ENCODE measurements around the gene ZFHX3. TPM values are rescaled to one million over a fixed set of nuclear protein-coding genes. Genes with fewer than 3 reads are reported as not detected.
"Not testable (repeated sequence)": the region's sequence is repeated elsewhere in the genome, so short reads cannot be mapped to it uniquely, and the experiment has no call there.

The ZFHX3 gene
- total RNA-seq, 1 donor from 2014 or later: 48.5 TPM

DNA sequence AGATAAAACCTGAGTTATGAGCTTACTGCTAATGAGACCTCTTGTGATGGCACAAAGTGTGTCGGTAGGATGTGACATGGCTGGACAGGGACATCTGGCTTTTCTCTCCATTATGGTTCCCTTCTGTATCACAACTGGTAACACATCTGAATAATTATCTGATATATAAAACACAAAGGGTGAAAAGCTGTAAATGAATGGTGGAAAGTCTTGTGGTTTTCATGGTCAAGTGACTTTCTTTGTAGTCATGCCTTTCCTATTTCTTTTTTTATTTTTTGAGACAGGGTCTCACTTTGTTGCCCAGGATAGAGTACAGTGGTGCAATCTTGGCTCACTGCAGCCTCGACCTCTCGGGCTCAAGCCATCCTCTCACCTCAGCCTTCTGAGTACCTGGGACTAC, 35.3 kb upstream of the ZFHX3 start:
- Mint-ChIP-seq H3K9me3 (no peaks in the 10 kb centered on the region), H3K27ac (no peak overlapping the region), H3K4me3 (no peak overlapping the region), H3K36me3 (no peaks in the 10 kb centered on the region), H3K4me1 (ENCODE audit: unreplicated experiment) (no peaks in the 10 kb centered on the region), H3K27me3 (no peaks in the 10 kb centered on the region)
- DNase-seq (ENCODE audit: extremely low spot score, unreplicated experiment): no peak
- no peak for TF ChIP-seq CTCF (conservative IDR thresholded peaks at IDR 0.05)

DNA sequence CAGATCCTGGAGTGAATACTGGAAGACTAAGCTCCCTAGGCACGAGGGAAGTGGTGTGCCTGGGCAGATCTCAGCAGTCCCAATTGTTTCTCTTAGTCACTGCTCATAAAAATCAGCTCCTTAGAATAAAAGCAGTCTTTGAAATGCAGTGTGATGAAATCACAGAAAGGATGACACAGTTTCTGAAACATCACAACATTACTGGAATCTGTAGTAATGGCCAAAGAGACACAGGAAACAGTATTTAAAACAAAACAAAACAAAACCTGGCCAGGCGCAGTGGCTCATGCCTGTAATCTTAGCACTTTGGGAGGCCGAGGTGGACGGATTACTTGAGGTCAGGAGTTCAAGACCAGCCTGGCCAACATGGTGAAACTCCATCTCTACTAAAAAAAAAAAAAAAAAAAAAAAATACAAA, 34.7 kb upstream of the ZFHX3 start:
- H3K4me3 Mint-ChIP-seq; H3K27ac Mint-ChIP-seq; H3K27me3 Mint-ChIP-seq; H3K36me3 Mint-ChIP-seq; H3K9me3 Mint-ChIP-seq; H3K4me1 Mint-ChIP-seq (ENCODE audit: unreplicated experiment); DNase-seq (ENCODE audit: extremely low spot score, unreplicated experiment): not testable (repeated sequence)

GRCh38 chr16:73080931-73081330, 33.0 kb upstream of the ZFHX3 start:
- H3K36me3 Mint-ChIP-seq: no peaks in the 10 kb centered on the region
- no peaks in the 10 kb centered on the region for H3K27me3 Mint-ChIP-seq

DNA sequence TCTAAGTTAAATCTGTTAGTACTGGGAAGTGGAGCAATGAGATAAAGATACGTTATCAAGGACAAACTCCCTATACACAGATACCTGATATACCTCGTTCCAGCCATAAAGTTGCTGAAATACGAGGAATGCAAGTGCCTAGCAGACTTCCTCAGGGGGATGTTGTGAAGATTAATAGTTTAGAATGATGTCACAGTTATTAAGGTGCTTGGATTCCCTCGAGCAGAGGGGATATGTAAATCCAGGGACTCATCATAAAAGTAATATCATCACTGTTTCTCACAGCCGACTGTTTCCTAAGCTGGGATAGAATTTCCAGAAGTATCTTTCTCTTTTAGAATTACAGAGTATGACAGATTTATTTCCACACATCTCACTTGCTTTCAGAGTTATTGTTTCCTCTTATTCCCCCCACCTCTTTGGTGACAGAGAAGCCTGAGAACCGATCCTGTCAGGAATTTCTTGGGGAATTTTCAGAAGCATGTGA, 28.4 kb upstream of the ZFHX3 start:
- no peak for DNase-seq (ENCODE audit: extremely low spot score, unreplicated experiment)

More at GRCh38 chr16:73080931-73081330, 33.0 kb upstream of the ZFHX3 start:
- no peak for TF ChIP-seq CTCF (conservative IDR thresholded peaks at IDR 0.05)
- H3K9me3 Mint-ChIP-seq: no peaks in the 10 kb centered on the region
- H3K4me3 Mint-ChIP-seq: no peak overlapping the region
- no peak for DNase-seq (ENCODE audit: extremely low spot score, unreplicated experiment)
- H3K4me1 Mint-ChIP-seq (ENCODE audit: unreplicated experiment): peaks cover 7% of the 10 kb centered on the region
- no peak overlapping the region for H3K27ac Mint-ChIP-seq

DNA sequence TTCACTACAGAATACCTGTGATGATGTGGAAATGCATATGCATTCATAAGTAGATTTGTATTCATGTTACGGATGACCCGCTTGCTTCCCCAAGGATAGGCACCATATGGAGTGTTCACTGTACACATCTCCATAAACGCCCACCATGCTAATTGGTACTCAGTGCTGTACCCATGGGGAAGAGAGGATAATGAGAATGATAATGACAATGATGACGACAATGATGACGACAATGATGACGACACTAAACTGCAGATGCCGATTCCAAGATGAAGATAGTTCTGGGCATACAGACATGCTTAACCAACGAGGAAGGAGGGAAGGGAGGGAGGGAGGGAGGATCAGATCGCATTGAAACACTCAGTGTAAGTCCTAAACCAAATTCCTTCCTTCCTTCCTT, 26.5 kb upstream of the ZFHX3 start:
- Mint-ChIP-seq H3K27ac (no peak overlapping the region), H3K4me1 (ENCODE audit: unreplicated experiment) (peaks cover 29% of the 10 kb centered on the region), H3K4me3 (no peak overlapping the region), H3K36me3 (no peaks in the 10 kb centered on the region), H3K9me3 (no peaks in the 10 kb centered on the region), H3K27me3 (peaks cover 5% of the 10 kb centered on the region)
- DNase-seq (ENCODE audit: extremely low spot score, unreplicated experiment): no peak
- no peak for TF ChIP-seq CTCF (conservative IDR thresholded peaks at IDR 0.05)

More for the DNA sequence above, 28.4 kb upstream of the ZFHX3 start:
- Mint-ChIP-seq H3K4me1 (ENCODE audit: unreplicated experiment) (peaks cover 14% of the 10 kb centered on the region), H3K36me3 (no peaks in the 10 kb centered on the region), H3K4me3 (no peak overlapping the region), H3K27me3 (no peaks in the 10 kb centered on the region), H3K9me3 (no peaks in the 10 kb centered on the region), H3K27ac (no peak overlapping the region)
- no peak for TF ChIP-seq CTCF (conservative IDR thresholded peaks at IDR 0.05)

DNA sequence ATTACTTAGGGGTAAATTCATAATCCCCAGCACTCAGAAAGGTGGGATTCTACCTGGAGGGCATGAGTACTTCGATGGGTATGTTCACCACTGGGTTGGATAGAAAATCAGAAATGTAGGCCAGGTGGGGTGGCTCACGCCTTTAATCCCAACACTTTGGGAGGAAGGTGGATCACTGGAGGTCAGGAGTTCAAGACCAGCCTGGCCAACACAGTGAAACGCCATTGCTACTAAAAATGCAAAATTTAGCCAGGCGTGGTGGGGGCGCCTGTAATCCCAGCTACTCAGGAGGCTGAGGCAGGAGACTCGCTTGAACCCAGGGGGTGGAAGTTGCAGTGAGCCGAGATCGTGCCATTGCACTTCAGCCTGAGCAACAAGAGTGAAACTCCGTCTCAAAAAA, 24.1 kb upstream of the ZFHX3 start:
- H3K4me1 Mint-ChIP-seq (ENCODE audit: unreplicated experiment): peaks cover 43% of the 10 kb centered on the region
- not testable (repeated sequence) for H3K4me3 Mint-ChIP-seq; H3K27ac Mint-ChIP-seq; H3K36me3 Mint-ChIP-seq; H3K9me3 Mint-ChIP-seq; DNase-seq (ENCODE audit: extremely low spot score, unreplicated experiment)
- peaks cover 19% of the 10 kb centered on the region for H3K27me3 Mint-ChIP-seq

Measured in type B pancreatic cell (in vitro differentiated cells).